AG08395 (cell line): ENCODE results near the gene CCDC12.
A peak's percentile ranks its signal among the peaks of the same experiment; 100 is the strongest.

ENCODE experiments used
- DNase-seq: peaks from one replicate; pipeline ENCODE4 v3.0.0; 2012; ENCODE audit warnings: mixed read lengths, low spot score

The CCDC12 gene

GRCh38 chr3:46906471-46907058 lies 70.0 kb downstream of the CCDC12 start:
- no peak for DNase-seq

GRCh38 chr3:46905661-46906451 lies 70.7 kb downstream of the CCDC12 start:
- DNase-seq: no peak

- no peak for DNase-seq
Measured at GRCh38 chr3:46905213-46905560, 71.4 kb downstream of the CCDC12 start.

GRCh38 chr3:46904303-46905212 lies 72.0 kb downstream of the CCDC12 start:
- no peak for DNase-seq

- DNase-seq: peak; percentile 83
Measured at GRCh38 chr3:46903341-46904302, 72.9 kb downstream of the CCDC12 start.

GRCh38 chr3:46902188-46902631 lies 74.3 kb downstream of the CCDC12 start:
- no peak for DNase-seq

GRCh38 chr3:46901591-46902187 lies 74.9 kb downstream of the CCDC12 start:
- DNase-seq: no peak

- DNase-seq: no peak
Measured at GRCh38 chr3:46901061-46901460, 75.5 kb downstream of the CCDC12 start.

GRCh38 chr3:46900356-46900755 lies 76.2 kb downstream of the CCDC12 start:
- DNase-seq: no peak

GRCh38 chr3:46900007-46900292 lies 76.6 kb downstream of the CCDC12 start:
- no peak for DNase-seq

- no peak for DNase-seq
Measured at GRCh38 chr3:46899151-46900006, 77.2 kb downstream of the CCDC12 start.

GRCh38 chr3:46898321-46899150 lies 78.0 kb downstream of the CCDC12 start:
- DNase-seq: no peak

GRCh38 chr3:46897829-46898320 lies 78.7 kb downstream of the CCDC12 start:
- no peak for DNase-seq

- DNase-seq: no peak
Measured at GRCh38 chr3:46897031-46897430, 79.5 kb downstream of the CCDC12 start.

- no peak for DNase-seq
Measured at GRCh38 chr3:46896386-46896785, 80.2 kb downstream of the CCDC12 start.

GRCh38 chr3:46895761-46896160 lies 80.8 kb downstream of the CCDC12 start:
- no peak for DNase-seq

- DNase-seq: peak; percentile 56
Measured at GRCh38 chr3:46895204-46895660, 81.3 kb downstream of the CCDC12 start.

GRCh38 chr3:46894256-46894655 lies 82.3 kb downstream of the CCDC12 start:
- DNase-seq: no peak

GRCh38 chr3:46893763-46894162 lies 82.8 kb downstream of the CCDC12 start:
- no peak for DNase-seq
